AG04449 (cell line): ENCODE results near the gene PRKCE.

Source experiments
- CTCF ChIA-PET: fragments of 350-600 bp; formaldehyde crosslinking; extraction: SDS; loops from one replicate; lab custom pipeline; 2021; ENCODE audit warnings: antibody characterized with exemption; lab: Yijun Ruan, JAX
- POLR2A ChIA-PET: fragments of 400-600, 350-600 bp; formaldehyde crosslinking; extraction: SDS; loops from one replicate; lab custom pipeline; 2020; ENCODE audit warnings: antibody characterized with exemption, inconsistent platforms; lab: Yijun Ruan, JAX
- DNase-seq: peaks from one replicate; pipeline ENCODE4 v3.0.0-alpha.2; 2010; ENCODE audit warnings: low read depth, low spot score
- H3K4me3 ChIP-seq: 2 replicates; pipeline ENCODE4 v1.5.1; 2011; ENCODE audit warnings: low read depth, mild to moderate bottlenecking, control low read depth, low read length
- TF ChIP-seq, protein P1 (sequence below): IDR thresholded peaks from one replicate; pipeline ENCODE4 v1.5.1; 2011; ENCODE audit warnings: mild to moderate bottlenecking, moderate library complexity, low read length, control low read depth, inconsistent platforms; ENCODE audit not compliant: insufficient read depth; ENCODE audit errors: missing control alignments

Gene PRKCE

DNA sequence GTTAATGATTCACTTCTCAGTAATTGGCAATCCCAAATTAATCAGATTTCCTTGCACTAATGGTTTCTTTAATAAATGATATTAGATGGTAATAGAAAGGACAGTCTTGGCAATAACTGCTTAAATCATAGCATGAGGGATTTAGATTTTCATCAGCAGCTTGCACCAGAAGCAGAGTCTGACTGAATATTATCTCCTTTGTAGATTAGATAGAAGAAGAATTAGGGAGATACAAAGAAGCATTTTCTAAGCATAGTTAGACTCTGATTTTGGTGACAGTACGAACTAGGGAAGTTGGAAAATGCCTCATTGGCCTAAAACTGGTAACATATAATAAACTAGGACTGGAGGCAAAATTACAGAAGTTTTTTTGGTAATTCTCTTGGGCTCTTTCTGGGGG, 412.9 kb downstream of the PRKCE start:
- DNase-seq, result no peak
- TF ChIP-seq, protein P1, sequence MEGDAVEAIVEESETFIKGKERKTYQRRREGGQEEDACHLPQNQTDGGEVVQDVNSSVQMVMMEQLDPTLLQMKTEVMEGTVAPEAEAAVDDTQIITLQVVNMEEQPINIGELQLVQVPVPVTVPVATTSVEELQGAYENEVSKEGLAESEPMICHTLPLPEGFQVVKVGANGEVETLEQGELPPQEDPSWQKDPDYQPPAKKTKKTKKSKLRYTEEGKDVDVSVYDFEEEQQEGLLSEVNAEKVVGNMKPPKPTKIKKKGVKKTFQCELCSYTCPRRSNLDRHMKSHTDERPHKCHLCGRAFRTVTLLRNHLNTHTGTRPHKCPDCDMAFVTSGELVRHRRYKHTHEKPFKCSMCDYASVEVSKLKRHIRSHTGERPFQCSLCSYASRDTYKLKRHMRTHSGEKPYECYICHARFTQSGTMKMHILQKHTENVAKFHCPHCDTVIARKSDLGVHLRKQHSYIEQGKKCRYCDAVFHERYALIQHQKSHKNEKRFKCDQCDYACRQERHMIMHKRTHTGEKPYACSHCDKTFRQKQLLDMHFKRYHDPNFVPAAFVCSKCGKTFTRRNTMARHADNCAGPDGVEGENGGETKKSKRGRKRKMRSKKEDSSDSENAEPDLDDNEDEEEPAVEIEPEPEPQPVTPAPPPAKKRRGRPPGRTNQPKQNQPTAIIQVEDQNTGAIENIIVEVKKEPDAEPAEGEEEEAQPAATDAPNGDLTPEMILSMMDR, result no peak
- CTCF ChIA-PET, result interaction anchor here (0.9 to 8.4 kb wide), 12 partner anchors 8 to 303 kb away, joined by 3 to 112 read pairs (median 7); partner anchors contain the start of gene EPAS1
- H3K4me3 ChIP-seq, result no peak overlapping the region
- POLR2A ChIA-PET, result no interaction called here

DNA sequence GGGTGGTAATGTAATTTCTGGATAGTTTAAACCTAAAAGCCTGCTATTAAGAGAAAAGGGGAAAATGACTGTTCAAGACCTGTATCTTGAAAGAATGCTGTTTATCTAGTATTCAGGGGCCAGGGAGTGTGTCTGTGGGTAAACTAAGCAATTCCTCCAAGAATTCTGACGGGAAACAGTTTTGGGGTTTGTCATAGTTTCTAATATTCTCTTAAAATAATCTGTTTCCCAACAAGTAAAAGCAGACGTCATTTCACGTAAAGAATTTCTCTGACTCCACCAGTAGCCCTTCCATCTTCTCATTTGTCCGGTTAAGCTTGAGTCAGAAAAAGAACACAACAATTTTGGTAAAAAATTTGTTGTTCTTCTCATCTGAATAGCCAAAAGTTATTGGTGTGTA, 413.7 kb downstream of the PRKCE start:
- ChIA-PET CTCF (interaction anchor here (0.9 to 8.4 kb wide), 10 partner anchors 9 to 247 kb away, joined by 3 to 112 read pairs (median 4); partner anchors contain the start of gene EPAS1), POLR2A (interaction anchor here (0.6 kb wide), 1 partner anchor 233 kb away, joined by 3 read pairs; no protein-coding TSS in a partner anchor)
- TF ChIP-seq, protein P1, result no peak
- H3K4me3 ChIP-seq, result no peak overlapping the region
- no peak for DNase-seq

DNA sequence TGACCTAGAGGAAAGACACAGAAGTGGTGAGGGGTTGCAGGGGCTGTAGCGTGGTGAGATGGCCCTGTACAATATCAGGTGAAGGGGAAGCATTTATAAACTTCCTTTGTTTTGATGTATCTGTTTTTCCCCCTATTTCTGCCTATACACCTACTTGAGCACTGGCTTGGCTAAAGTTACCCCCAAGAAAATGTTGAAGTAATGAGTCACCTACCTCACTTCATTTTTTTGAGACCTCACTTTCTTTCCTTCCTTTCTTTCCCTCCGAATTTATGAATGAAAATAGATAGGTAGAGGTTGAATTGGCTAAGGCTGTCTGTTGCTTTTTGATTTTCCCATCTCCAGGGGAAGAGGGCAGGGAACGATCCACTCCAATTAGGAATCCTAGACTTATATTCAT, 414.6 kb downstream of the PRKCE start:
- ChIA-PET CTCF (interaction anchor here (0.7 to 8.4 kb wide), 5 partner anchors 15 to 301 kb away, joined by 3 to 112 read pairs (median 7); partner anchors contain the start of gene EPAS1), POLR2A (no interaction called here)
- TF ChIP-seq, protein P1, result no peak
- no peak for DNase-seq
- no peak overlapping the region for H3K4me3 ChIP-seq

- ChIA-PET POLR2A (no interaction called here), CTCF (no interaction called here)
- H3K4me3 ChIP-seq, result no peak overlapping the region
- TF ChIP-seq, protein P1, result no peak
- DNase-seq, result no peak
Measured at GRCh38 chr2:46066601-46067000, 415.1 kb downstream of the PRKCE start.

DNA sequence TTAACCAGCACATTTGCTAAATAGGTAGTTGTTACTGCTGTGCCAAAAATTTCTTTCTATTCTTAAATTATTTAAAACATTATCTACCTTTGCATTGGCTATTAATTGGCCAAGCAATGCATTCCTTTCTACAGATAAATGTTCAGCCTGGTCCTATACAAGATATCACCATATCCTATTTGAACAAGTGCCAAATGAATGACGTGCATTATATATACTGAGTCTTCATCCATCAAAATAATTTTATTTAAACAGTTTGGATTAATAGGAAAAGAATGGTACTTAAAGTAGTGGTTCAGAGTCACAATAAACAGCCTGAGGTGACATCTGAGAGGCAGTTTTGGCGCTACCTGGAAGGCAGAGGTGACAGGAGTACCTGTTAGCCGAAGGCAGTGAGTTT, 415.6 kb downstream of the PRKCE start:
- POLR2A ChIA-PET, result interaction anchor here (0.7 to 1.5 kb wide), 3 partner anchors 30 to 230 kb away, joined by 3 to 10 read pairs (median 3); partner anchors contain the start of gene EPAS1
- CTCF ChIA-PET, result no interaction called here
- H3K4me3 ChIP-seq, result no peak overlapping the region
- TF ChIP-seq, protein P1, result no peak
- no peak for DNase-seq

DNA sequence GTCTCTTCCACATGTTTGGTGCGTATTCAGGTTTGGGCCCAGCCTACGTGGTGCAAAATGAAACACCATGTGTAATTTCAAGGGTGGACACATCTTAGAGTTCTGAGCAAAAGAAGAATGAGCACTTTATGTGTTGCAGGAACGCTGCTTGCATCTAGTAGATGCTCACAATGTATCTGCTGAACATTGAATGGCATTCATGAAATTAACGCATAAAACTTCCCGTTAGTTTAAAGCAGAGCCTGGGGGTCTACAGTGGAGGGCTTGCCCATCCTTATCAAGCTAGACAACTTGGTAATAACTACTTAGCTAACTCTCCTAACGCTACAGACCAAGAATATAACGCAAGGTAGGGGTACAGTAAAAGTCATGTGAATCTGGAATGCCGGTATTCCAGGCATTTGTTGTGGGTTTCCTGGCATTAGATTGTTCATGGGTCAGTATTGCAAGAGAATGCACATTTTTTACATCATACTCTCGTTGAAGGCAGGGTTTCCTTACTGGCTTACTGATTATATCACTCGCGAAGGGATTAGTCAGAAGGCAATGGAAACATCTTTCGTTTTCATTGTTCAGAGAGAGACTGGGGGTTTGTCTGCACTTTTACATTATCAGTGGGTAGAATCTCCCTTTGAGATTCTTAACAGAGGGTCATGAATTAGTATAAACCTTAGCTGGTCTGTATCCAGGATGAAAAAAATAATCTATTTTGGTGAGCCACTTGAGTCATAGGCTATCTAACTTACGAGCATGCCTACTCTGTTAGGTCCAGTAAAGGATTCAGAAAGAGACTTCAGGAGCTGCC, 416.2 kb downstream of the PRKCE start:
- TF ChIP-seq, protein P1, result no peak
- peak overlapping the region; percentile 9; the same call in 1 of the 2 replicates for H3K4me3 ChIP-seq
- ChIA-PET POLR2A (interaction anchor here (0.7 to 1.5 kb wide), 4 partner anchors 25 to 230 kb away, joined by 3 to 10 read pairs (median 3); partner anchors contain the start of gene EPAS1), CTCF (interaction anchor here (0.8 to 1.1 kb wide), 2 partner anchors 298 to 394 kb away, joined by 3 read pairs; no protein-coding TSS in a partner anchor)
- DNase-seq, result peak; percentile 97
